Esophagus muscularis mucosa (tissue), 4 donors: ENCODE data around the gene ALDH16A1. TPM values are rescaled to one million over a fixed set of nuclear protein-coding genes. Genes with fewer than 3 reads are reported as not detected.

Experiments
- DNase-seq: peaks from one replicate; pipeline ENCODE4 v3.0.0-alpha.2; 2017; ENCODE audit errors: extremely low spot score
- H3K27ac ChIP-seq, 4 donors: fragments of 200-600 bp; sonication (generic); replicated peaks in 1 of 4; 1 replicate in 3 of 4; 2 replicates in 1 of 4; pipeline ENCODE4 v1.5.1; 2016 to 2019; ENCODE audit warnings: mild to moderate bottlenecking in 1 of 4
- H3K27me3 ChIP-seq, 4 donors: fragments of 200-600 bp; sonication (generic); one replicate each; pipeline versions ENCODE4 v1.5.1 to v1.6.0; 2016 to 2019
- H3K36me3 ChIP-seq, 4 donors: fragments of 200-600 bp; sonication (generic); one replicate each; pipeline ENCODE4 v1.5.1; 2016 to 2019
- H3K4me1 ChIP-seq, 4 donors: fragments of 200-600 bp; sonication (generic); one replicate each; pipeline ENCODE4 v1.5.1; 2016 to 2019
- H3K4me3 ChIP-seq, 4 donors: fragments of 200-600 bp; sonication (generic); 1 replicate in 2 of 4; 2 replicates in 2 of 4; pipeline ENCODE4 v1.5.1; 2016 to 2019; ENCODE audit warnings: mild to moderate bottlenecking in 4 of 4, moderate library complexity in 1 of 4
- H3K9me3 ChIP-seq, 4 donors: fragments of 200-600 bp; sonication (generic); 1 replicate in 3 of 4; 2 replicates in 1 of 4; pipeline ENCODE4 v1.5.1; 2016 to 2019
- EP300 ChIP-seq: sonication (generic); formaldehyde crosslinking; IDR thresholded peaks from one replicate; pipeline ENCODE4 v1.6.1; 2017; ENCODE audit warnings: antibody characterized with exemption
- POLR2A ChIP-seq: fragments of 450-650 bp; IDR thresholded peaks from one replicate; pipeline ENCODE4 v1.6.1; 2017; ENCODE audit warnings: antibody characterized with exemption, moderate library complexity, mild to moderate bottlenecking, low read depth
- POLR2AphosphoS5 ChIP-seq, 2 donors: sonication (generic); formaldehyde crosslinking; IDR thresholded peaks; one replicate each; pipeline ENCODE4 v1.6.1; 2017; ENCODE audit warnings: antibody characterized with exemption in 2 of 2
- WGBS: methylation state at CpG from one replicate; pipeline ENCODE4 v1.1.5; 2018; 5-methylcytosine and 5-hydroxymethylcytosine counted together
- intact Hi-C: fragments of 100-400 bp; cut with DNase I; formaldehyde crosslinking; loops from one replicate; pipeline ENCODE4 v1.15.1; 2023
- total RNA-seq, 4 donors: library from RNA; depleted of rRNA; stranded (reverse); fragments of >200 nt; gene quantifications; one replicate each; pipeline versions ENCODE4 v1.1.0 to v1.2.1, GENCODE V29; 2016
- TF ChIP-seq, protein P1 (sequence below), 3 experiments: fragments of 200-600 bp in 2 of 3; fragments of 450-650 bp in 1 of 3; sonication (generic) in 2 of 3; IDR thresholded peaks; one replicate each; pipeline ENCODE4 v1.5.1; 2017 to 2019; ENCODE audit warnings: antibody characterized with exemption in 3 of 3, mild to moderate bottlenecking in 2 of 3, moderate library complexity in 1 of 3

ALDH16A1 gene
- total RNA-seq, 4 donors from 2014 or later: 22.1 to 29.1 (median 26.2) TPM

DNA sequence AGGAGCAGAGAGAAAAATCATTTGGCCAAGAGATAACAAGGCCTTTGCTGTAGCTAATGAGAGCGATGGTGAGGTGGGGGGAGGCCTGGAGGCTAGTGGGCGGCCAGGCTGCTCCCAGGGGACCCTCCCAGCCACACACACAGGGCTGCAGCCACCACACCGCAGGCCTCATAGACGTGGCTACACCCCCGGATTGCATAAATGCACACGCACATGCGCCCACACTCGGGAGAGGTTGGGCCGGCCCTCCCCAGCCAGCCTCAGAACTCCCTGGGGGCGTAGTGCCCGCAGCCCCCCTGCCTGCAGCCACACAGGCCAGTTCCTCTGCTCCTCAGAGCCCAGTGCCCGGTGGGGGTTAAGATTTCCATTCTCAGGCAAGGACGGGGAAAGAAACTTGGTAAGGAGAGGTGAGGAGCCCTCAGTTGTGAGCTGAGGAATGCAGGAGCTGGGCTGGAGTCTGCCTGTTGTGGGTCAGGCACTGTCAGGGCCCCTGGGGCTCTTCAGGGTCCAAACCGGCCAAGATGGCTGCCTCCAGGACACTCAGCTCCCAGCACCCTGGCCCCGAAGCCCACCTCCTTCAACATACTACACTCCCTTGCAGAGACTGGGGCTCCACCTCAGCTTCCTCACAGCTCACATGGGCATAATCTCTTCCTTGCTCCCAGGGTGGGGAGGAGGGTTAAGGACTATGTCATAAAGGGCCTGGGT lies 37.8 kb upstream of the ALDH16A1 start:
- DNase-seq: no peak
- no peaks in the 10 kb centered on the region for H3K4me1 ChIP-seq
- no peak overlapping the region for H3K4me3 ChIP-seq
- intact Hi-C loops: no loop called here
- H3K9me3 ChIP-seq: no peaks in the 10 kb centered on the region
- H3K27ac ChIP-seq: no peak overlapping the region
- H3K27me3 ChIP-seq: peaks cover 0 to 72% (median 7%) of the 10 kb centered on the region in 4 donors
- 68% methylated on average over 11 of the region's 15 CpGs for WGBS
- TF ChIP-seq EP300 (no peak), POLR2AphosphoS5 (IDR thresholded peaks at IDR 0.05) (no peak), POLR2A (no peak)
- TF ChIP-seq, protein P1, sequence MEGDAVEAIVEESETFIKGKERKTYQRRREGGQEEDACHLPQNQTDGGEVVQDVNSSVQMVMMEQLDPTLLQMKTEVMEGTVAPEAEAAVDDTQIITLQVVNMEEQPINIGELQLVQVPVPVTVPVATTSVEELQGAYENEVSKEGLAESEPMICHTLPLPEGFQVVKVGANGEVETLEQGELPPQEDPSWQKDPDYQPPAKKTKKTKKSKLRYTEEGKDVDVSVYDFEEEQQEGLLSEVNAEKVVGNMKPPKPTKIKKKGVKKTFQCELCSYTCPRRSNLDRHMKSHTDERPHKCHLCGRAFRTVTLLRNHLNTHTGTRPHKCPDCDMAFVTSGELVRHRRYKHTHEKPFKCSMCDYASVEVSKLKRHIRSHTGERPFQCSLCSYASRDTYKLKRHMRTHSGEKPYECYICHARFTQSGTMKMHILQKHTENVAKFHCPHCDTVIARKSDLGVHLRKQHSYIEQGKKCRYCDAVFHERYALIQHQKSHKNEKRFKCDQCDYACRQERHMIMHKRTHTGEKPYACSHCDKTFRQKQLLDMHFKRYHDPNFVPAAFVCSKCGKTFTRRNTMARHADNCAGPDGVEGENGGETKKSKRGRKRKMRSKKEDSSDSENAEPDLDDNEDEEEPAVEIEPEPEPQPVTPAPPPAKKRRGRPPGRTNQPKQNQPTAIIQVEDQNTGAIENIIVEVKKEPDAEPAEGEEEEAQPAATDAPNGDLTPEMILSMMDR (IDR thresholded peaks at IDR 0.05): no peak
- no peaks in the 10 kb centered on the region for H3K36me3 ChIP-seq

DNA sequence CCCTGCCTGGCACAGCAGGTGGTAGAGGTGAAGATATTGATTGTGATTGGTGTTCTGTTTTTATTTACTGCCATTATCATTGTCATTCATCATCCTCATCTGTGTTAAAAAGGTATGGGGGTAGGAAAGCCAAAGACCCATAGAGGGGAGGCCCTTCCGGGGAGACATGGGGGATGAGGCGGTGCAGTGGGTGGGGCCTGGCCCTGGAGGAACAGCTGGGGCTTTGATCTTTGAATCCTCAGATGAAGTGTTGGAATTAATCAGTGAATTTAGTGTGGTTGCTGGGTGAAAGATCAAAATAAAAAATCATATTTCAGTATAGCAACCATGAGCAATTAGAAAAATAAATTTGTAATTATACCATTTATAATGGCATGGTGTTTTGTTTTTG lies 37.2 kb upstream of the ALDH16A1 start:
- Histone ChIP-seq H3K27ac (no peak overlapping the region), H3K36me3 (no peaks in the 10 kb centered on the region), H3K9me3 (no peaks in the 10 kb centered on the region), H3K27me3 (peaks cover 0 to 76% (median 11%) of the 10 kb centered on the region in 4 donors), H3K4me3 (no peak overlapping the region), H3K4me1 (peaks cover under 1 to 3% (median 2%) of the 10 kb centered on the region in 4 donors)
- WGBS: 92% methylated on average over 2 of the region's 2 CpGs
- TF ChIP-seq POLR2AphosphoS5 (IDR thresholded peaks at IDR 0.05) (no peak), POLR2A (no peak), EP300 (no peak)
- TF ChIP-seq, protein P1 (IDR thresholded peaks at IDR 0.05): no peak
- DNase-seq: no peak
- intact Hi-C loops: no loop called here

DNA sequence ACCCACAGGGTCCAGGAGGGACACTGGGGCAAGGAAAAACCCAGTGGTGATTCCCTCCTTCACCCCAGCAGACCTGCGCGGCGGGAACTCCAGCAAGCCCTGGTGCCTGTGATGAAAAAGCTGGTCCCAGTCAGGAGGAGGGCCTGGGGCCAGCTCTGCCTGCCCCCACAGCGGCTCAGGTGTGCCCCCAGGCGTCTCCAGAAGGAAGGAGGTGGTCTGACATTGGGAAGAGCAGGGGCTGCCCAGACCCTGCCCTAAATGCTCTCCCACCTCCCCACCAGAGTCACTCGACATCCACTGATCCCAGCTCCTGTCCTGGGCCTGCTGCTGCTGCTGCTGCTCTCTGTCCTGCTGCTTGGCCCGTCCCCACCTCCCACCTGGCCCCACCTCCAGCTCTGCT lies 35.9 kb upstream of the ALDH16A1 start:
- H3K4me3 ChIP-seq: no peak overlapping the region
- no peak for DNase-seq
- WGBS: 41% methylated on average over 7 of the region's 7 CpGs
- H3K9me3 ChIP-seq: no peaks in the 10 kb centered on the region
- peaks cover 0 to 89% (median 24%) of the 10 kb centered on the region in 4 donors for H3K27me3 ChIP-seq
- H3K27ac ChIP-seq: no peak overlapping the region
- intact Hi-C loops: no loop called here
- no peaks in the 10 kb centered on the region for H3K36me3 ChIP-seq
- H3K4me1 ChIP-seq: peaks cover 7 to 13% (median 12%) of the 10 kb centered on the region in 4 donors
- no peak for TF ChIP-seq POLR2AphosphoS5 (IDR thresholded peaks at IDR 0.05)
- TF ChIP-seq POLR2A: no peak
- TF ChIP-seq, protein P1 (IDR thresholded peaks at IDR 0.05): no peak
- no peak for TF ChIP-seq EP300

GRCh38 chr19:49418511-49418910 lies 34.5 kb upstream of the ALDH16A1 start:
- intact Hi-C loops: no loop called here
- Histone ChIP-seq H3K9me3 (no peaks in the 10 kb centered on the region), H3K27me3 (peaks cover 0 to 98% (median 38%) of the 10 kb centered on the region in 4 donors), H3K27ac (no peak overlapping the region), H3K4me3 (no peak overlapping the region), H3K4me1 (peaks cover 17 to 27% (median 26%) of the 10 kb centered on the region in 4 donors), H3K36me3 (no peaks in the 10 kb centered on the region)
- DNase-seq: no peak
- TF ChIP-seq POLR2AphosphoS5 (IDR thresholded peaks at IDR 0.05) (no peak), POLR2A (no peak), EP300 (no peak)
- TF ChIP-seq, protein P1 (IDR thresholded peaks at IDR 0.05): no peak
- 72% methylated on average over 3 of the region's 5 CpGs for WGBS
